Type B pancreatic cell (in vitro differentiated cells): Measurements from ENCODE around the gene ETV1. TPM values are rescaled to one million over a fixed set of nuclear protein-coding genes. Genes with fewer than 3 reads are reported as not detected.

Experiments
- DNase-seq: peaks from one replicate; pipeline ENCODE4 v3.0.0; 2021; ENCODE audit warnings: mixed read lengths; ENCODE audit not compliant: unreplicated experiment; ENCODE audit errors: extremely low spot score
- H3K27ac Mint-ChIP-seq: 2 replicates; pipeline ENCODE4 v1.8.0; 2021; ENCODE audit warnings: mild to moderate bottlenecking, mixed read lengths
- H3K27me3 Mint-ChIP-seq: 2 replicates; pipeline ENCODE4 v1.8.0; 2021; ENCODE audit warnings: mixed read lengths
- H3K36me3 Mint-ChIP-seq: 2 replicates; pipeline ENCODE4 v1.8.0; 2021; ENCODE audit warnings: mixed read lengths
- H3K4me1 Mint-ChIP-seq: one replicate; pipeline ENCODE4 v1.8.0; 2021; ENCODE audit warnings: mixed read lengths; ENCODE audit not compliant: unreplicated experiment
- H3K4me3 Mint-ChIP-seq: 2 replicates; pipeline ENCODE4 v1.8.0; 2021; ENCODE audit warnings: mild to moderate bottlenecking, mixed read lengths
- H3K9me3 Mint-ChIP-seq: 2 replicates; pipeline ENCODE4 v1.8.0; 2021; ENCODE audit warnings: mixed read lengths
- CTCF ChIP-seq: fragments of 200-600 bp; sonication (generic); conservative IDR thresholded peaks from 2 replicates; pipeline ENCODE4 v1.5.0; 2021; ENCODE audit warnings: antibody characterized with exemption, mild to moderate bottlenecking
- total RNA-seq: library from RNA; stranded (reverse); gene quantifications from 2 replicates; pipeline ENCODE4 v1.2.1, GENCODE V29; 2021; ENCODE audit warnings: low replicate concordance

The ETV1 gene
- total RNA-seq, 1 donor from 2014 or later: 35.6 TPM

- H3K27me3 Mint-ChIP-seq: no peaks in the 10 kb centered on the region
- no peak for TF ChIP-seq CTCF
- H3K9me3 Mint-ChIP-seq: no peaks in the 10 kb centered on the region
- H3K36me3 Mint-ChIP-seq: no peaks in the 10 kb centered on the region
- no peak overlapping the region for H3K27ac Mint-ChIP-seq
- DNase-seq: no peak
- no peaks in the 10 kb centered on the region for H3K4me1 Mint-ChIP-seq
- no peak overlapping the region for H3K4me3 Mint-ChIP-seq
Measured at GRCh38 chr7:13874783-13875182, 114.7 kb downstream of the ETV1 start.

- Mint-ChIP-seq H3K27ac (no peak overlapping the region), H3K4me1 (no peaks in the 10 kb centered on the region), H3K9me3 (no peaks in the 10 kb centered on the region), H3K4me3 (no peak overlapping the region), H3K27me3 (no peaks in the 10 kb centered on the region), H3K36me3 (no peaks in the 10 kb centered on the region)
- no peak for TF ChIP-seq CTCF
- DNase-seq: no peak
Measured at GRCh38 chr7:13872709-13873108, 116.8 kb downstream of the ETV1 start.

- Mint-ChIP-seq H3K36me3 (no peaks in the 10 kb centered on the region), H3K9me3 (no peaks in the 10 kb centered on the region), H3K27me3 (no peaks in the 10 kb centered on the region), H3K4me1 (no peaks in the 10 kb centered on the region), H3K27ac (no peak overlapping the region), H3K4me3 (no peak overlapping the region)
- DNase-seq: no peak
- no peak for TF ChIP-seq CTCF
Measured at GRCh38 chr7:13871008-13871407, 118.5 kb downstream of the ETV1 start.

- no peak for DNase-seq
- H3K27me3 Mint-ChIP-seq: no peaks in the 10 kb centered on the region
- H3K4me1 Mint-ChIP-seq: no peaks in the 10 kb centered on the region
- no peak for TF ChIP-seq CTCF
- H3K9me3 Mint-ChIP-seq: peaks cover 4% of the 10 kb centered on the region
- no peak overlapping the region for H3K27ac Mint-ChIP-seq
- no peaks in the 10 kb centered on the region for H3K36me3 Mint-ChIP-seq
- no peak overlapping the region for H3K4me3 Mint-ChIP-seq
Measured at GRCh38 chr7:13860734-13861133, 128.7 kb downstream of the ETV1 start.

GRCh38 chr7:13856012-13856411 is 133.5 kb downstream of the ETV1 start:
- Mint-ChIP-seq H3K9me3 (no peaks in the 10 kb centered on the region), H3K27ac (no peak overlapping the region), H3K27me3 (no peaks in the 10 kb centered on the region), H3K4me1 (peaks cover 5% of the 10 kb centered on the region), H3K4me3 (no peak overlapping the region), H3K36me3 (no peaks in the 10 kb centered on the region)
- DNase-seq: no peak
- no peak for TF ChIP-seq CTCF

GRCh38 chr7:13852281-13852968 is 137.0 kb downstream of the ETV1 start:
- no peak for DNase-seq
- H3K4me3 Mint-ChIP-seq: no peak overlapping the region
- H3K4me1 Mint-ChIP-seq: peaks cover 5% of the 10 kb centered on the region
- no peak overlapping the region for H3K27ac Mint-ChIP-seq
- TF ChIP-seq CTCF: no peak
- no peaks in the 10 kb centered on the region for H3K9me3 Mint-ChIP-seq
- no peaks in the 10 kb centered on the region for H3K27me3 Mint-ChIP-seq
- H3K36me3 Mint-ChIP-seq: no peaks in the 10 kb centered on the region
